ENCODE results near the gene LOXHD1.

LOXHD1 gene

GRCh38 chr18:46630160-46630559 lies 26.9 kb downstream of the LOXHD1 start:
- in situ Hi-C loops (cut with MboI; ENCODE audit: low sequenced_read_pairs) = no loop called here

GRCh38 chr18:46629361-46629760 lies 27.7 kb downstream of the LOXHD1 start:
- in situ Hi-C loops (cut with MboI; ENCODE audit: low sequenced_read_pairs) = no loop called here

- in situ Hi-C loops (cut with MboI; ENCODE audit: low sequenced_read_pairs) = no loop called here
Measured at GRCh38 chr18:46628206-46628605, 28.8 kb downstream of the LOXHD1 start.

- in situ Hi-C loops (cut with MboI; ENCODE audit: low sequenced_read_pairs) = no loop called here
Measured at GRCh38 chr18:46627136-46627535, 29.9 kb downstream of the LOXHD1 start.

- in situ Hi-C loops (cut with MboI; ENCODE audit: low sequenced_read_pairs) = no loop called here
Measured at GRCh38 chr18:46625069-46625468, 32.0 kb downstream of the LOXHD1 start.

- in situ Hi-C loops (cut with MboI; ENCODE audit: low sequenced_read_pairs) = no loop called here
Measured at GRCh38 chr18:46624127-46624526, 32.9 kb downstream of the LOXHD1 start.

DNA sequence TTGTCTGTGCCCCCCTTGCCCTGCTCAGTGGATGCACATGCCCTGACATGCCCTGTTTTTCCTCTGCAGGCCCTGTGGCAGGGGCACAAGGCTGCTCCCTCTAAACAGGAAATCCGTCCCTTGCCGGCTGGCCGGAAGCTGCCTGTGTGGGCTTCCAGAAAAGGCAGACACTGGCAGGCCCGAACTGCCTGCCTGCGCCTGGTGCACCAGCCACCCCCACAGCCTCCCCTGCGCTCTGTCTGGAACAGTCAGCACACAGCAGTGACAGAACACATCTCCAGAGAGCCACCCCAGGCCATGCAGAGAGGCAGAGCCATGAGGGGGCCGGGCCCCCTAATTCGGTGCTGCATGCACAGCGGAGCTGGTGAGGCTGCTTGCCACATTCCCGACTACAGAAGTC lies 33.5 kb downstream of the LOXHD1 start:
- in situ Hi-C loops (cut with MboI; ENCODE audit: low sequenced_read_pairs) = no loop called here

DNA sequence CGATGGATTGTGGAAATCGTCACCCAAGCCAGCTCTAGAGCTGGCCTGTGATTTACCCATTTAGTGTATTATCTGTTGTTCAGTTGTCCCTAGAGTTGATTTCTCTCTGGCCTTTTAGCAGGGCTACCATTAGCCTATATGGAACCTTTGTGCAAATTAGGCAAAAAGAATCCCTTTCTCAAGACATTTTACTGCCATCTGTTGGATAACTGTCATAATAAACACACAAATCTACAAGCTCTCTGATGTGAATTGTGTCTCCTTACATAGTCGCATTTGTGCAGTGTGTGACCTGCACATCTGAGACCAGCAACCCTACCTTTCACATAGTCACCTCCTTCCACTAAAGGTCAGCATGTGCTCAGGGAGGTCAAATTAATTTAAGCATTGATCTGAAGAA lies 34.0 kb downstream of the LOXHD1 start:
- in situ Hi-C loops (cut with MboI; ENCODE audit: low sequenced_read_pairs) = no loop called here

GRCh38 chr18:46622451-46622850 lies 34.6 kb downstream of the LOXHD1 start:
- in situ Hi-C loops (cut with MboI; ENCODE audit: low sequenced_read_pairs) = no loop called here

- in situ Hi-C loops (cut with MboI; ENCODE audit: low sequenced_read_pairs) = no loop called here
Measured at GRCh38 chr18:46621871-46622270, 35.1 kb downstream of the LOXHD1 start.

DNA sequence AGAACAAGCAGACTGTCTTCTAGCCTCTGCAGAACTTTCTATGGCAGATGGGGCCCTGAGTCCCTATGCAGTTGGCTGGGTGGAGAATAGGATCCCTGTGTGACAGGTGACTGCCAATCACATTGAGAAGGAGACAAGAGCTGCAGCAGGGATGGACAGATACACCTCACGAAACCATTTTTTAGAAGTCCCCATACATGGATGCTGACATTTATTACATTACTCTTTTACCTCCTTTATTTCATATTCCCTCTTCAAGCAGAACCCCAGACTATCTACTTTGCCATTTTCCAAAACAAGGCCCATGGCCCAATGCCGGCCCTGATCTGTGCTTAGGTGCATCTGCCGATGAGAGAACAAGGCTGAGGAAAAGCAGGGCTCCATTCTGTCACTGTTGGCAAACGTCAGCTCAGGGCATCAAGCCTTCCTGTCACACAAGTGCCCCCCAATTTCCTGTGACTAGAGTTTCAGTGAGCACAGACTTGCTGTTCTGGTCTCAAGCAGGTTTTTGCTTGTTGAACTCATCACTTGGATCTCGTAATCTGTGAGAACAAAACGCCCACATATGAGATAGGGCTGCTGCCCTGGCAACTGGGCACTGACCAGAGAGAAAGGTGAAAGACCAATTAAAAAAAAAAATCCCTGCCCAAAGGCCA lies 35.8 kb downstream of the LOXHD1 start:
- in situ Hi-C loops (cut with MboI; ENCODE audit: low sequenced_read_pairs) = no loop called here

DNA sequence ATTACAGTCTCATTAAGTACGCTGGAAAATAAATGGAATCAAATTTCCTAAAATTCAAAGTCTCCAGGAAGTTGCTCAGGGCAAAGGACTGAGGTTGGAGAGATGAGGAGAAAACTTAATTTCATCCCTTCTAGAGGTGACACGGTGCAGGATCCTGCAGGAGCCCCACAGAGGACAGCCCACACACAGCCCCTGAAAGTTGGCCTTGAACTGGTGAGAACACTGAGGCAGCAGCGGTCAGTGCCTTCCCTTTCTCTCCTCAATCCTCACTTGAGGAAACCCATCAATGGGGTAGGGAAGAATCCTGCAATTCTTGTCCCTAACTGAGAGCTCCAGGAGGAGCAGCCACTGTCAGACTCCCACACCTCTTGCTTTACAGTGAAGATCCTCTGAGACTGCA lies 37.5 kb downstream of the LOXHD1 start:
- in situ Hi-C loops (cut with MboI; ENCODE audit: low sequenced_read_pairs) = no loop called here

GRCh38 chr18:46615720-46616119 lies 41.3 kb downstream of the LOXHD1 start:
- in situ Hi-C loops (cut with MboI; ENCODE audit: low sequenced_read_pairs) = no loop called here

GRCh38 chr18:46609048-46609447 lies 48.0 kb downstream of the LOXHD1 start:
- in situ Hi-C loops (cut with MboI; ENCODE audit: low sequenced_read_pairs) = no loop called here

- in situ Hi-C loops (cut with MboI; ENCODE audit: low sequenced_read_pairs) = no loop called here
Measured at GRCh38 chr18:46607926-46608325, 49.1 kb downstream of the LOXHD1 start.

DNA sequence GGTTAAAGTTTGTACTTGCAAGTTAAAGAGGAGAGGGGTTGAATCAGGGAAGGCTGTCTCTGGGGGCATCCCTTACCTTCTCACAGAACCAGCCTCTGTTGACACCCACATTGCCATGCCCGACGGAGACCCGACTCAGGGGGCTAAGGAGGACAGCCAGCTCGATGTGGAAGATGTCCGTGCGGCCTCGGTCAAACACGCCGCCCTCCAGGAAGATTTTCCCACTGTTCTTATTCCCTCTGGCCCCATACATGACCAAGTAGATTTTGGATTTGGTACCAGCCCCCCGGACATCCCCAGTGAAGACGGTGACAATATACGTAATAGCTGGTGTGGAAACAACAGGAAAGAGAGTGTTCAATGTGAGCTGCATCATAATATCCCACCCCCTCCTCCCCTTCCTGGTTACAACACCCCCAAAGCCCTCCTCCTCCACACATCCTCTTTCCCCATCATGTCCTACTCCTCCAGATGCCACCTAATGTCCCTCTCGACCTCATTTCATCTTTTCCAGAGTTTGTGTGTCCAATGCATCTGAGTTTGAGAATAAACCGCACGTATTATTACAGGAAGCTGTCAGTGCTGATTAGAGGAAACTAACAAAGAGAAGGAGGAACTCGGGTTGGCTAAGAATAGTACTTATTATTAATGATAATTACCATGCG lies 55.7 kb downstream of the LOXHD1 start:
- in situ Hi-C loops (cut with MboI; ENCODE audit: low sequenced_read_pairs) = no loop called here

DNA sequence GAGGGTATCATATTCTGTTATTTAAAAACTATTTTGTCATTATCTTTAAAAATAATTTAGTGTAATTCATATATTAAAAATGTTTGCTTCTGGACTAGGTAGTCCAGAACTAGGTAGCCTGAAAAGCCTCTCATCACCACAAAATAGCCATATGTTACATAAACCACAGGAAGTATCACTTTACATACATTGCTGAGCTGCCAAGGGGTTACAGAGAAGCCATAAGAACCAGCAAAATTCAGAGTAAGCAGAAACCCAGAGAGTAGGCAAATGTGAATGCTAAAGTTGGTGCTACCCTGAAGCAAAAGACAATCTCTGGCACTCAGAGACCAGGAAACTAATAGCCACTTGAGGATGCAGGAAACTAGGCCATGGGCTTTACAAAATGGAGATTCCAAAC lies 60.9 kb downstream of the LOXHD1 start:
- in situ Hi-C loops (cut with MboI; ENCODE audit: low sequenced_read_pairs) = no loop called here

- in situ Hi-C loops (cut with MboI; ENCODE audit: low sequenced_read_pairs) = no loop called here
Measured at GRCh38 chr18:46591783-46592391, 65.1 kb downstream of the LOXHD1 start.

DNA sequence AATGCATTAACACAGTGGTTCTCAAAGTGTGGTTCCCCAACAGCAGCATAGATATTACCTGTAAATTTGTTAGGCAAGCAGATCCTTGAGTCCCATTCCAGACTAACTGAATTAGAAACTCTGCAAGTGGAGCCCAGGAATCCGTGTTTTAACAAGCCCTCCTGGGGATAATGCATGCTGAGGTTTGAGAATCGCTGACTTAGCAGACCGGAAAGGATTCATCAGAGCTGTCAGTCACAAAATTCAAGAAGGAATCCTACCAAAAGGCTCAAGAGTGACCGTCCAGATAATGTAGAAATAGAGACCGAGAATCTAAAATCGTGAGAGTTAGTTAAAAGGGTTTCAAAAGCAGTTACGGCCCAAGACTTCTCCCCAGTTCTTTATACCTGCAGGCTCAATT lies 66.9 kb downstream of the LOXHD1 start:
- in situ Hi-C loops (cut with MboI; ENCODE audit: low sequenced_read_pairs) = no loop called here

GRCh38 chr18:46588971-46589660 lies 67.9 kb downstream of the LOXHD1 start:
- in situ Hi-C loops (cut with MboI; ENCODE audit: low sequenced_read_pairs) = no loop called here

DNA sequence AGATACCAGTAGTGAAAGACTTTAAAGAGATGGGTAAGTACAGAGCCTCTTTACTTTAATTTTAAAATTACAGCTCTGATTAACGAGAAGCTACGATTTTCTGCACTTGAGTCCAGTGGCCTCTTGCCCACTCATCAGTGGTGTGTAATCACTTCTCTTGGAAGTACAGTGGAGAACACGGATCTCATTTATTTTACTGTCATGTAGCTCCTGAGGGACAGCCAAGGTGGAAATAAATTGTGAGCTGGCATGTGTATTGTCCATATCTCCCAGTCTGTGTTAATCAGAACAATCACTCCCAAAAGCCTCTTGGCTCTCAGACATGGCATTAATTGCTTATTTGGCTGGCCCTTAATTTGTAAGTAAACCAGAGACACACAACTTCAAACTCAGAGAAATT lies 69.4 kb downstream of the LOXHD1 start:
- in situ Hi-C loops (cut with MboI; ENCODE audit: low sequenced_read_pairs) = no loop called here

DNA sequence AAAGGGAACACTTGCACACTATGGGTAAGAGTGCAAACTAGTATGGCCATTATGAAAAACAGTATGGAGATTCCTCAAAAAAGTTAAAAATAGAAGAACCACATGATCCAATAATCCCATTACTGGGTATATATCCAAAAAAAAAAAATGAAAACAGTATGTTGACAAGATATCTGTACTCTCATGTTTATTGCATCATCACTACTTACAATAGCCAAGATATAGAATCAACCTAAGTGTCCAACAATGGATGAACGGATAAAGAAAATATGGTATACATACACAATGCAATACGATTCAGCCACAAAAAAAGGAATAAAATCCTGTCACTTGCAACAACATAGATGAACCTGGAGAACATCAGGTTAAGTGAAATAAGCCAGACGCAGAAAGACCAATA lies 73.3 kb downstream of the LOXHD1 start:
- in situ Hi-C loops (cut with MboI; ENCODE audit: low sequenced_read_pairs) = no loop called here

Measured in HL-60/S4 (cell line).